ENCODE data around the gene HARS1. TPM values are rescaled to one million over a fixed set of nuclear protein-coding genes. Genes with fewer than 3 reads are reported as not detected.
A peak's percentile ranks its signal among the peaks of the same experiment; 100 is the strongest.
"Not testable (repeated sequence)": the region's sequence is repeated elsewhere in the genome, so short reads cannot be mapped to it uniquely, and the experiment has no call there.

Gene HARS1
- 10 to 100 TPM; 65.0 to 67.1 (median 66.5) TPM for polyA plus RNA-seq (ENCODE audit: insufficient read length in 4 of 4)

- DNase-seq (ENCODE audit: low read depth in 4 of 4, low spot score in 3 of 4): peak; percentile 73 to 84 (median 80)
These were observed at the start of gene HARS1, which contains the start of gene HARS2 for GRCh38 chr5:140690941-140691924. Gene HARS1, minus strand, starts transcription at chr5:140691370. Its CDS starts 66 bp downstream, at chr5:140691304. Gene HARS2, plus strand, starts transcription at chr5:140691455. Its CDS starts 194 bp downstream, at chr5:140691649.

- DNase-seq (ENCODE audit: low read depth in 4 of 4, low spot score in 3 of 4): no peak
These were observed 46.3 kb upstream of the HARS1 start for GRCh38 chr5:140737486-140737885.

GRCh38 chr5:140734354-140734753, 43.2 kb upstream of the HARS1 start:
- DNase-seq (ENCODE audit: low read depth in 4 of 4, low spot score in 3 of 4): no peak

GRCh38 chr5:140733098-140733497, 41.9 kb upstream of the HARS1 start:
- DNase-seq (ENCODE audit: low read depth in 4 of 4, low spot score in 3 of 4): no peak

- peak in 3 of 4 donors; percentile 10 to 33 (median 25) for DNase-seq (ENCODE audit: low read depth in 4 of 4, low spot score in 3 of 4)
These were observed 34.8 kb upstream of the HARS1 start for GRCh38 chr5:140725799-140726471.

- DNase-seq (ENCODE audit: low read depth in 4 of 4, low spot score in 3 of 4): not testable (repeated sequence)
These were observed 30.2 kb upstream of the HARS1 start for GRCh38 chr5:140721395-140721794.

GRCh38 chr5:140720738-140721137, 29.6 kb upstream of the HARS1 start:
- DNase-seq (ENCODE audit: low read depth in 4 of 4, low spot score in 3 of 4): not testable (repeated sequence)

GRCh38 chr5:140718266-140718592, 27.1 kb upstream of the HARS1 start:
- no peak for DNase-seq (ENCODE audit: low read depth in 4 of 4, low spot score in 3 of 4)

GRCh38 chr5:140716238-140716637, 25.1 kb upstream of the HARS1 start:
- DNase-seq (ENCODE audit: low read depth in 4 of 4, low spot score in 3 of 4): not testable (repeated sequence)

- DNase-seq (ENCODE audit: low read depth in 4 of 4, low spot score in 3 of 4): no peak
These were observed 22.5 kb upstream of the HARS1 start for GRCh38 chr5:140713562-140714094.

- DNase-seq (ENCODE audit: low read depth in 4 of 4, low spot score in 3 of 4): no peak
These were observed 20.6 kb upstream of the HARS1 start for GRCh38 chr5:140711794-140712193.

GRCh38 chr5:140710899-140711552, 19.9 kb upstream of the HARS1 start:
- peak; percentile 63 to 82 (median 70) for DNase-seq (ENCODE audit: low read depth in 4 of 4, low spot score in 3 of 4)

GRCh38 chr5:140708787-140709186, 17.6 kb upstream of the HARS1 start:
- DNase-seq (ENCODE audit: low read depth in 4 of 4, low spot score in 3 of 4): not testable (repeated sequence)

GRCh38 chr5:140707812-140708211, 16.6 kb upstream of the HARS1 start:
- no peak for DNase-seq (ENCODE audit: low read depth in 4 of 4, low spot score in 3 of 4)

- peak; percentile 84 to 95 (median 92) for DNase-seq (ENCODE audit: low read depth in 4 of 4, low spot score in 3 of 4)
These were observed 9.3 kb upstream of the HARS1 start, which contains the start of gene ZMAT2 for GRCh38 chr5:140700177-140701144. Gene ZMAT2, plus strand, starts transcription at chr5:140700447. Its CDS starts 14 bp downstream, at chr5:140700461.

GRCh38 chr5:140696891-140697492, 5.8 kb upstream of the HARS1 start:
- no peak for DNase-seq (ENCODE audit: low read depth in 4 of 4, low spot score in 3 of 4)

- DNase-seq (ENCODE audit: low read depth in 4 of 4, low spot score in 3 of 4): no peak
These were observed 3.1 kb upstream of the HARS1 start for GRCh38 chr5:140694276-140694675.

GRCh38 chr5:140690376-140690932, 716 bp downstream of the HARS1 start:
- no peak for DNase-seq (ENCODE audit: low read depth in 4 of 4, low spot score in 3 of 4)

- no peak for DNase-seq (ENCODE audit: low read depth in 4 of 4, low spot score in 3 of 4)
These were observed 12.2 kb downstream of the HARS1 start for GRCh38 chr5:140678993-140679392.

All from right renal pelvis (tissue), 4 donors.